NCI-H510A treated with DMSO at 0.1 percent for 48 hours (cell line): ENCODE results near the gene LRP3.
A peak's percentile ranks its signal among the peaks of the same experiment; 100 is the strongest.
"Not testable (repeated sequence)": the region's sequence is repeated elsewhere in the genome, so short reads cannot be mapped to it uniquely, and the experiment has no call there.

Experiments
- DNase-seq: peaks from one replicate; lab custom pipeline; 2025; lab: John Stamatoyannopoulos, UW

Gene LRP3

DNA sequence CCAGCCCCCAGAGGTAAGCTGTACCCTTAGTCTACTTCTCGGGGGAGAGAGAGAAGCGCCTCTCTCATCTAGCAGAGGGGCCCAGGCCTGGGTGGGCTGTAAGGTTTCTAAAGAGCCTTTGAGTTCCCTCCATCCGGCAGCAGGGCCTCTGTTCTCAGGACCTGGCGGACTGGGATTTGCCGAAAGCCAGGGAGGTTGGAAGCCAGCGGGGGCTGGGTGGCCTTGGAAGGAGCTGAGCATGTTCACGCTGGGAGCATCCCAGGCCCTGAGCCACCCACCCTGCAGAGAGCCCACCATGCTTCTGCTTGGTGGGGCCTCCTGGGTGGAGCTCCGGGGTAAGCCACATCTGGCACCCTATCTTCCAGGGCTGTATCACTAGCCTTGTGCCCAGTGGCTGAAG is 23.8 kb downstream of the LRP3 start:
- DNase-seq, result no peak

DNA sequence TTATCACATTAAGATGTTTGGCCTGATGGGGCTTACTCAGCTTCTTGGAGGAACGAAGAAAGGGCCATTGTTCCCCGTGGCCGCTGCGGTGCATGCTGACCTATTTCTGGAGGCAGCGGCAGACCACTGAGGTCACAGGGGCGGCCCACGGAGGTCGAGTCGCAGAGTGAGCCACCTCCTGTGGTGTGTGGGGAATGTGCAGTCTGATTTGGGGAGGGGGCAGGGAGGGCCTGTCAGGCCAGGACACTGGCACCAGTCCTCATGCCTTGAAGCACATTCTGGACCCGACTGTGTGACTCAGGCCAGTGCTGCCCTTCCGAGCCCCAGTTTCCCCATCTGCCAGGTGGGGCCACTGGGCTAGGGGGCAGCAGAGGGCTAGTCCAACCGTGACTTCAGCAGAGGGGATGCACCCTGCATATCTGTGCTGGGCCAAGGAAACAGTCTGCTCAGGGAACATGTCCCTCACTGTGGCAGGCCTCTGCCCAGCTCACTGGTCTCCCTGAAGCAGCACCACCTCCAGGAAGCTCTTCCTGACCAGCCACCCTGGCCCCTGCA is 25.2 kb downstream of the LRP3 start:
- no peak for DNase-seq

DNA sequence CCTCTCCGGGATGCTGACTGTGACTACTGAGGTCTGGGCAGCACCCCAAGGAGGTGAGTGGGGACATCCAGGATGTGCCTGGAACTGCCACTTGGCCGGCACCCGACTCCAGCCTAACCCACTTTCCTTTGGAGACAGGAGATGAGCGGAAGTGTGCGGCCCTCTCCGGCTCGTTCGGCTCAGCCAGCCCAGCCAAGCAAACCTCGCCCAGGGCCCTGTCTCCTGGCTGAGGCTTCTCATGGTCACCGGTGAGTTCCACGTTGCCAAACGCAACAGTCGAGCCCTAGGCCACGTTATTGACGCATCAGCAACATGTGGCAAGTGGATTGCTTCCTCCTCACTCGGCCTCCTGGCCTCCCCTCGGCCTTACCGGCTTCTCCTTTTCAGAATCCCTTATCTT is 26.0 kb downstream of the LRP3 start:
- DNase-seq, result no peak

DNA sequence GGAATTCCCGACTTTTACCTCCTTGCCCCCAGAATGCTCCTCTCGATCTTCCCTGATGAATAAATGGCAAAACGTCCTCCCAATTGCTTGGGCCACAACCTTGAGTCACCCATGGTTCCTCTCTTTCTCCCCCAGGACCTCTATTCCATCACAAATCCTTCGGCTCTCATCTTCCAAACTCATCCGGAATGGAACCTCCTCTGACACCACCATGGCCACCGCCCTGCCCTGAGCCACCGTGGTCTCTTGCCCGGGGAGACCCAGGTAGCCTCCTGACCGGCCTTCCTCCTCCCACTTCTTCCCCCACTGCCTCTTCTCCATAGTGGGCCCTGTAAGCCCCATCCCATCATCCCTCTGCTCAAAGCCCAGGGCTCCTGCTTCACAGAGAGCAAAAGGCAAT is 26.6 kb downstream of the LRP3 start:
- DNase-seq, result no peak

DNA sequence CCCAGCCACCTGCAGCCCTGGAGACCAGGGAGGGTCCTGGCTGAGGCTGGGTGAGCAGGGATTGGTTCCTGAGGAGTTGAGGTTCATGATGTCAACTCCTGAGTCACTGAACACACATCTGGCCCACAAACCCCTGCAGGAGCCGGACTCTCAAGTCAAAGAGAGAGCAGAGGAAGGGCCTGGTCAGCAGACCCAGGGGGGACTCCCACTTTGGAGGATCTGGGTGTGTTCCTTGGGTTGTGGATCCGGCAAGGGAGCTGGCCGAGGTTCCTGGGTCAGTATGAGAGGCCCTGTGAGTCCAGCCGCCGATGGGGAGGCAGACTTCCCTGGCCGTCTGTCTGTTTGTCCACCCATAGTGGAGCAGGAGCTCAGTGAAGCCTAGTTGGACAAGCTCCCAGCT is 27.5 kb downstream of the LRP3 start:
- DNase-seq, result no peak

DNA sequence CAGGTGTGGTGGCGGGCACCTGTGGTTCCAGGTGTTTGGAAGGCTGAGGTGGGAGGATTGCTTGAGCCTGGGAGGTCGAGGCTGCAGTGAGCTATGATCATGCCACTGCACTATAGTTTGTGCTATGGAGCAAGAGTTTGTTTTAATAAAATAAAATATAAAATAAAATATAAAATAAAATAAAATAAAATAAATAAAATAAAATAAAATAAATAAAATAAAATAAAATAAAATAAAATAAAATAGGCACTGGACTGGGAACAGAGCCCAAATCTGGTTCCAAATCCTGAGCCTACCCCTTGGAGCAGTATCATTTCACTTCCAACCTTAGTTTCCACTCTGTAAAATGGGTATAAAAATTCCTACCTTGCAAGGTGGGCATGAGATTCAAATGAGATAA is 28.1 kb downstream of the LRP3 start:
- not testable (repeated sequence) for DNase-seq

DNA sequence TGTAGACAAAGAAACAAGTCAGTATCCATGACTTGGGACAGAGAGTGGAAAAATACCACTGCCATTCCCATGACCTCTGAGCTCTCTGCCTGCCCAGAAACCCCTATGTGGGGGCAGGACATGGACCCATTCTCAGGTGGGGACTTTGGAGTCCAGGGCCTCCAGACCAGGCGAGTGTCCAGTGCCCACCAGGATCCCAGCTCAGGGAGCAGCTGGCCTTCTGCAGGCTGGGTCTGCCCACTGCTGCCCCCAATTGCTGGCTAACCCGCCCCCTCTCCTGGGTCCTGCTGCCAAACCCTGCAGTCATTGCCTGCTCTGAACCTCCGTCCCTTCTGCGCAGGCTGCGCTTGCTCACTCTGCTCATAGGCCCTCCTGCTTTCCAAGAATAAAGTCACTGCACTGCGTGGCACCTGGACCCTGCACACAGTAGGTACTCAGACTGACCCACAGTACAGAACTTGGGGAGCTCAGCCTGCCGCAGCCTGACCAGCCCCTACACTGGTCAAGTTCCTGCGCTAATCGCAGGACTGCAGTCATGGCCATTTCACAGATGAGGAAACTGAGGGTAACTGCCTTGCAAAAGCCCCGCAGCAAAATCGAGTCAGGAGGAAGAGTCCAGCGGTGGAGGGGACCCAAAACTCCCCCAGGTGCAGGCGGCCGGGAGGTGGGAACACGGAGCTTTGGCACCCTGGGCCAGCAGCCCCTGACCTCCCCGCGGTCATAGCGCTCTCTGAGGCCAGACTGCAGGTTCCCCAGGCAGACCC is 30.7 kb downstream of the LRP3 start:
- no peak for DNase-seq

DNA sequence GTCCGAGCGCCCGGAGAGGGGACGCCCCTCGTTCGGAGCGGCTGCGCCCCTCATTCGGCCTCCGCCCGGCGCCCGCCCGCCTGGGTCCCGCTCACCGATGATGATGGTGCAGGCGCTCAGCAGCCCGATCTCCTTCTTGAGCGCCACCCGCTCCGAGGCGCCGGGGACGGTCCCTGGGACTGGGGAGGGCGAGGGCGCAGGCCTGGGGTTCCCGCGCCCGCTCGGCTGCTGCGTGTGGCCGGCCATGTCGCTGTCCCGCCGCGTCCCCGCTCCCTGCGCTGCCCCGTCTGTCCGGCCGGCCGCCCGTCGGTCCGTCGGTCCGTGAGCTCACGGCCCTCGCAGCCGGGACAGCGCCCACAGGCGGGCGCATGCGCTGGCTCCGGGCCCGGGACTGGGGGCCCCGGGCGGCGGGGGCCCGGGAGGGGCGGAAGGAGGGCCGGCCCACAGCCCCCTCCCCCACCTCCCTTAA is 31.4 kb downstream of the LRP3 start, which contains the start of gene SLC7A10:
Gene SLC7A10 (minus strand): TSS at position 393 of the 469 bp plus-strand sequence. CDS start 147 bp downstream, at position 246.
- DNase-seq, result no peak

DNA sequence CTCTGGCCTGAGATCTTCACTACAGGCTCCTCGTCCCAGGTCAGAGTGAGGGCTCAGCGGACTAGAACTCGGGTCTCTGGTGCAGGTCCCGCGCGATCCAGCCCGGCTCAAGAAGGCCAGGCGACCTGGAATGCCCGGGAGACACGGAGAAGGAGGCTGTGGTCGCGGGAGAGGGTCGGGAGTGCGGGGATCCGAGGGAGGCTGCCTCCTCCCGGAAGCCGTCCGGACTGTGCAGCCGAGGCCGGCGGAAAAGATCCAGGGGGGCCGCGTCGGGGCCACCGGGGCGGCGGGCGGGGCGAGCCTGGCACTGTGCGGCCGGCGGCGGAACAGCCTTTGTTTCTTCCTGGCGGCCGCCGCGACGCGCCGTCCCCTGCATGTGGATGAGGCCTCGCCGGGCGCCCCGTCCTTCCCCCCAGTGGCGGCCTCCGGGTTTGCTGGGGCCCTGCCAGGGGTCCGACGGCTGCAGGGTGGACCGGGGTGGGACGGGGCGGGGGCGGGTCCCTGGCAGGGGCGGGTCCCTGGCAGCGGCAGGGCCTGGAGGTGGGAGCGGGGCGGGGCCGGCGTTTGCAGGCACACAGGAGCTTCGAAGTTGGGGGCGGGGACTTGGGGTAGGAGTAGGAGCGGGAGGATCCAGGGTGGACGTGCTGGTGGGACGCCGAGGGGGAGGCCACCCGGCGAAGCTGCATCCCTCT is 32.6 kb downstream of the LRP3 start:
- no peak for DNase-seq

DNA sequence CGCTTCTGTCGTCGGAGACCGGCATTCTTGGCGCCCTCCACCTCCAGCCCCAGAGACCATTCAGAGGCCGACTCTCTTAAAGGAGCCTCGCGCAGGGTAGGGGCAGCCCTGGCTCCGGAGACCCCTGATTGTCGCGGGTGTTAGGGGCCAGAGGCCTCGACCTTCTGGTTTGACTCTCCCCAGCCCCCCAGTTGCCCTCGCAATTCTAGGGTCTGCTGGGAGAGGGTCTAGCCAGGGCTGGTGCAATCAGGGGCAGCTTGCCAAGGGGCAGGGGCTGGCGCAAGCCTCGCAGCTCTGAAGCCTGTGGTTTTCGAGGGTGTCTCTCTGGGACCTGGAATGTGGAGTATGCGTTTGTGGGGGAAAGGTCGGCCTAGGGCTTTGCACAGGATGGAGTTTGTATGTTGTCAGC is 33.1 kb downstream of the LRP3 start:
- DNase-seq, result no peak

DNA sequence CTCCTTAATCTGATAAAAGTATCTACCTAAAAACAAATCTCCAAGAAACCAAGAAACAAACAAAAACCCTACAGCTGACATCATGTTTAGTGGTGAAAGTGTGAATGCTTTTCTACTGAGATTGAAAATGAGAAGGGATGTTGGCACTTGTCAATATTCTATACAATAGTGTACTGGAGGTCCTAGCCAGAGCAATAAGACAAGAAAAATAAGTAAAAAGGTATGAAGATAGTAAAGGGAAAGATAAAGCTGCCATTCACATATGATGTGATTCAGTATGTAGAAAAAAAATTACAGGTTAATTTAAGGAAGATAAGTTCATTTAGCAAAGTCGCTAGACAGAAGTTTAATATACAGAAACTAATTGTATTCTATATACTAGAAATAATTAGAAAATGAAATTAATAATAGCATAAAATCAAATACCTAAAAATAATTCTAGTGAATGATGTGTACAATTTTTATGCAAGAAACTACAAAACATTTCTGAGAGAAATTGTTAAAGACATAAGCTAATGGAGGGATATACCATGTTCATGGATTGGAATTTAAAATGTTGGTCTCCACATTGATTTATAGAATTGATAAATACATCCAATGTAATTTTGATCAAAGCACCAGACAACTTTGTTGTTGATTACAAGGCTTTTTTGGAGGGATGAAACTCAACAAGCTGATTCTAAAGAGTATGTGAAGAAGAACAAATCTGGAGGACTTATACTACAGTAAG is 33.9 kb downstream of the LRP3 start:
- DNase-seq, result no peak

DNA sequence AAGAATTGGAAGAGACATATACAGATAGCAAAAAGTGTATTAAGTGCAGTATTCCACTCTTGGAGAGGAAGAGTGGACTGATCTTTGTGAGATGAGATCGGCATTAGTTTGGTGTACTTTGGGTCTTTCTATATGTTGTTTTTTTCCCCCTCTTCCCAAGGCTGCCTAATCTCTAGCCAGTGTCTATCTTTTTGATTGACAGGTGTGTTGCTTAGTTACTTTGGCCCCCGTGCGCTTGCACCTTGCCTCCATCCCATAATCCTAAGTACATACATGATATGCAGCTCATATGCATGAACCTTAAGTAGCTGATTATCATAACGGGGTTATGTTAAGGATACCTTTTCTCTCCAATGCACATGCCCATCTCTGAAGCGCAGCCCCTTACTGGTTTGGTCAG is 35.8 kb downstream of the LRP3 start:
- DNase-seq, result no peak

DNA sequence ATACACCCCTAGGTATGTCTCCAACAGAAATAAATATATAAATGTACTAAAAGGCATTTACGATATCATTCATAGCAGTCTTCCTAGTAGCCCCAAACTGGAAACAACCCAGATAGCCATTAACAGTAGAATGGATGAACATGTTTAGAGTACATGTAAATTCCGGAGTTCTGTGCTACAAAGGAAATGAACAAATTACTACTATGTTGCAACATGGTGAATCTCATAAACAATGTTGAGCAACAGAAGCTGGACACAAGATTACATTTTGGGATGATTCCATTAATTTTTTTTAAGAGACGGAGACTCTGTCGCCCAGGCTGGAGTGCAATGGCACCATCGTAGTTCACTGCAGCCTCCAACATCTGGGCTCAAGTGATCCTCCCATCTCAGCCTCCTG is 37.4 kb downstream of the LRP3 start:
- no peak for DNase-seq

DNA sequence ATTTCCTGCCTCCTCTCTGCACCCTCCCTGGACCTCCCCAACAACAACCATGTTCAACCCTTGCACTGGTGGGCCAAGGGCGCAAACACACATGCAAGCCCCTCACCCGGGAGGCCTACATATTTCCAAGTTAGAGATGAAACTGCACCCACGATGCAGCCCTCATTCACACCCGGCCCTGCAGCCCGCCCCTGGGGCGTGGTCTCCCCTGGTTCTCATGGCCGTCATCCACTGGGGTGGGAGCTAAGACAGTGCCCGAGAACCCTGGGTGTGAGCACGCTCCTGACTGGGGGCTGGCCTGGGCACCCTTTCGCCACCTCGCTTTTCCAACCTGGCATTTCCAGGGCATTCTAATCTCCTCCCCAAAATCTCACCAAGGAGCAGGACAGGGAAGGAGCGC is 38.5 kb downstream of the LRP3 start:
- no peak for DNase-seq

DNA sequence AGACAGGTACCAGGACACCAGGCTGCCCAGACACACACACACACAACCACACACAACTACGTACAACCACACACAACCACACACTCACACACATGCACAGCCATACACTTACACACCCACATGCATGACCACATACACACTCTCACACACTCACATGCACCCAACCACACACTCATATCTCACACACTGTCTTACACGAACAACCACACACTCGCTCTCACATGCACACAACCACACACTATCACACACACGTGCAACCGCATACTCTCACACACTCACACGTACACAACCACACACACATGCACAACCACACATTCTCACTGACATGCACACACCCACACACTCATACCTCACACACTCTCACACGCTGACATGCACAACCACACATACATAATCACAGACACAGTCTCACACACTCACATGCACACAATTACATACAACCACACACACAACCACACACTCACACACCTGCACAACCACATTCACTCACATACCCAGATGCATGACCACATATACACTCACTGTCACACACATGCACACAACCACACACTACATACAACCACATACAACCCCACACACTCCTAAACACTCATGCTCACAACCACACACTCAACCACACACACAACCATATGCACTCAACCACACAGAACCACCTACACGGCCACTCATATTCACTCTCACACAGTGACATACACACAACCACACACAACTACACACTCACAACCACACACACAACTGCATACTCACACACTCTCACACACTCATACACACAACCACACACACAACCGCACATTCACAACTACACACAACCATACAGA is 39.1 kb downstream of the LRP3 start:
- DNase-seq, result no peak

DNA sequence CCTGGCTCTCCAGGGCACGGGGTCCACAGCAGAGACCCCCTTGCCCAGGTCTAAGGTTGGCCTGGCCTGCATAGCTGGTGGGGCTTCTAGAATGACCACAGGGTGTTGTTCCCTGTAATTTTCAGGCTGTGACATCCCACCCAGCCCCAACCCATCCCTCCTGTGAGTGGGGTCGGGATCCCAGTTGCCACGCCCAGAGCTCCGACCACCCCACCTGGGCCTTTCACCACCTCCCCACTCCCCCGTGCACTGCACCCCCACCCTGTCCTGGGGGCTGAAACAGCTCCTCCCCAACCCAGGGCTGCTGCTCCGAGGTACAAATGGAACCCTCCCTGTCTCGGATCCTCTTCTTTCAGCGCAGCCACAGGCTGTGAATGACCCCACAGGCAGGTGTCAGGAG is 40.0 kb downstream of the LRP3 start:
- DNase-seq, result no peak

DNA sequence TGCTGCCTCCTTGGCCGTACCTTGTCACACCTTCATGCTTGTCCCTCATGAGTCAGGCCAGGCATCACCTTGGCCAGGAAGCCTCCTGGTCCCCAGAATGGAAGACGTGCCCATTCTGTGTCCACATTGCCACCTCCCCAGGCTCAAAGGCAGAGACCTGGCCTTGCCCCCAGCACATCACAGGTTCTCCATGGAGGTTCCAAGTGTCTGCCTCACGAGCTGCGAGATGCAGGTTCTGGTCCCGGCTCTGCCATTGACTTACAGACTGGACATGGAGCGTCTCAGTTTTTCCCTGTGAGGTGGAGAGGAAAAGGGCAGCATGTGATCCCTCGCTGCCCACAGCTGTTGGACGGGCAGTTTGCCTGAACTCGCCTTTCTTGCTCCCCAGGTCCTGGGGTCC is 40.6 kb downstream of the LRP3 start:
- no peak for DNase-seq

DNA sequence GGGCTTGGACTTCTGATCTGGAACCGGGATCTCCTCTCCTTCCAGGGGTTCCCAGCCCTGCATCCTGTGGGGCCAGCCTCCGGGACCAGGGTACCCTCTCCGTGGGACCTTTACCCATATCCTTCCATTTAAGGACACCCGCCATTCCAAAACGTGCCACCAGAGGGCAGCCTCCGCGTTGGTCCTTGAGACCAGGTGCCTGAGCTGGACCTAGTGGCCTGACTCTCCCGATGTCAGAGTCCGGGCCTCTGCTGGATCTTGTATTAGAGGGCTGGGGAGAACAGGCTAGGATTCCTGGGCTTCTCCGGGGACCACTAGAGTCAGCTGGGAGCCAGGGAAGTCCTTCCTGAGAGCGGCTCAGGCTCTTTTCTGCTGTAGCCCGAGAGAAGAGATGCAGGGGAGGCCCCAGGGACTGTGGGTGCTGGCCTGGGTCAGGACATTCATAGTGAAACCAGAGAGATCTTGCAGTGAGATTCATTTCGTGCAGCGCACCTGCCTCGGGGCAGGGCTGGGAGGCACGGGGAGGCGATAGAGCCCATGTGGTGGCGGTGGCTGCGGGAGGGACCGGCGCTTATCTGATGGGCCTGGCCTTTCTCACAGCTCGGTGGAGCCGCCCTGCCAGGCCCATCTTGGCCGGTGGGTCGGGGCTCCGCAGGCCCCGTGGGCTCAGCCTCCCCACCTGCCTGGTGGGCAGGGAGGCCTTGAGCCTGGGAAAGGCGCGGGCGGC is 41.3 kb downstream of the LRP3 start:
- DNase-seq, result peak; percentile 67

DNA sequence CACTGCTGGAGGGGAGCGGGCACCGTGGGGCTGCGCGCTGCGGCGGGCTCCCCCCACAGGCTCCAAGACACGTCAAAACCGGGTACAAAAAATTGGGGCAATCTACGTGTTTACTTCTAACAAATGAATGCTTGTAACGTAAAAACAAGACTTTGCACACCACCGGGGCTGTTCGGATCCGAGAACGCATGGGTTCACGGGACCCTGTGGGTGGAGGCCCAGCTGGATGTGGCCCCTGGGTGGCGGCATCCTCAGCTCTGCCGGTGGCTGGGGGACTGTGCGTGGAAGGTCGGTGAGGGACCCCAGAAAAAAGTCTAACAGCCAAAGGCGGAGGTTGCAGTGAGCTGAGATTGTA is 41.8 kb downstream of the LRP3 start:
- no peak for DNase-seq

DNA sequence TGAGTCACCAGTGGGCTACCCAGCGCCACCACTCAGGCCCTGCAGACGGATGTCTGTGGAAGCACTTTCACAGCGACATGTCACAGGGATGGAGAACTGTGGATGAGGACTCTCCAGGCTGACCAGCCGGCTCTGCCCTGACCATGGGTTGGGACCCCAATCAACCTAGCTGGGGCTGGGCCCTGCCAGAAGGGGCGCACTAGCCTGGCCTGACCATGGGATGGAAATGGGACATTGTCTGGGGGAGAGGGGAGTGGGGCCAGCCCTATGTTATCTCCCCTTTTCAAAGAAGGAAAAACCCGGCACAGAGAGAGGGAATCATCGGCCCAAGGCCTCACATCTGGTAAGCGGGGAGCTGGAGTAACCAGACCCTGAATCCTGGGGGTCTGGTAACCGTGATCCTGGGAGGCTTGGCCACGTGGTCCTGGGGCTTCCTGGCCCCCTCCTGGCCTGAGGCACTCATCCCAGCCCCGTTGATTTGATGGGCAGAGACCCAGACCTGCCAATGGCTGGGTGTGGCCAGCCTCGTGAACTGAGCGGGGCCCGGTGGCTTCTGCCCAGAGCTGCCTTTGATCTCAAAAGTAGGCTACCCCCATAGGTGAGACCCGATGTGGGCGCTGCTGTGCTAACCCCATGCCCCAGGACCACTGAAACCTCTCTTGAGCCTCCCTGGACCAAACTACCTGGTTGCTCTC is 42.7 kb downstream of the LRP3 start:
- DNase-seq, result no peak
